GM06990 (cell line): ENCODE measurements around the gene ITGA4.

ENCODE experiments used
- DNase-seq: peaks from one replicate; pipeline ENCODE4 v3.0.0-alpha.2; 2011; ENCODE audit not compliant: insufficient read length; ENCODE audit errors: extremely low read depth
- H3K27me3 ChIP-seq: replicated peaks from 2 replicates; pipeline ENCODE4 v1.6.0; 2011; ENCODE audit warnings: low read length; ENCODE audit not compliant: control insufficient read depth, insufficient read depth
- H3K36me3 ChIP-seq: 2 replicates; pipeline ENCODE4 v1.5.1; 2011; ENCODE audit warnings: low read length; ENCODE audit not compliant: control insufficient read depth, insufficient read depth
- H3K4me3 ChIP-seq: replicated peaks from 2 replicates; pipeline ENCODE4 v1.5.1; 2011; ENCODE audit warnings: low read depth, mild to moderate bottlenecking, control low read depth, low read length
- CTCF ChIP-seq: IDR thresholded peaks from 2 replicates; pipeline ENCODE4 v1.5.1; 2011; ENCODE audit warnings: low read length, control low read depth, mild to moderate bottlenecking, inconsistent platforms; ENCODE audit not compliant: insufficient read depth, poor library complexity, severe bottlenecking

ITGA4 gene

DNA sequence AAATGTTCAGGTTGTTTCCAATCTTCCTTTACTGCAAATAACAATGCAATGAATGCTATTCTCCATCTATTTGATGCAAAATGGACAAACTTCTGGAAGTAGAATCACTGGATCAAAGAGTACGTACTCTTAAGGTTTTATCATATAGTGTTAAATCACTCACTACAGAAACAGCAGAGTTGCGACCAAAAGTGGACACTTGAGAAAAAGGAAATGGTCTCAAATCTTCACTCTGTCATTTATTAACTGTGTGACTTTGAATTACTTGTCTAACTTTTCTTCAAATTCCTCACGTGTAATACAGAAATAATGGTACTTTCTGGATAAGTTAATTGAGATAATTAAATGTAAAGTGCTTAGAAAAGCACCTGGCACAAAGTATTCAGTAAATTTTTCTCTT, 121.6 kb downstream of the ITGA4 start:
- DNase-seq: no peak
- Histone ChIP-seq H3K4me3 (no peak overlapping the region), H3K27me3 (no peaks in the 10 kb centered on the region), H3K36me3 (no peaks in the 10 kb centered on the region)
- no peak for TF ChIP-seq CTCF

DNA sequence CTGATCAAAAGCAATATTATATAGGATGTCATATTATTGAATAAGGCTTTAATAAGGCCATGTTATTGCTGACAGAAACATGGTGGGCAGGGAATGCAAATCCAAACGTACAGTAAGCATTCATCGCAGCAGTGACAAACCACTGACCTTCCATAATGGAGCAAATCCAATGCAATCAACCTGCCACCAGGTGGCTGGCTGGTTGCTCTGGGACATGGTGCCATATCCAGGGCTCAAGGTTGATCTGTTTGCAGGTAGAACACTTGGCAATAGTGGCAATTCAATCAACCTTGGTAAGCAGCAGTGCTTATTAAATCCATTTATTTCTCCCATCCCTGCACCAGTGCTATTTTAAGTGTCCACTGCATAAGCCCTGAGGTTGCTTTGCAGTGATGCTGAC, 124.3 kb downstream of the ITGA4 start:
- H3K36me3 ChIP-seq: no peaks in the 10 kb centered on the region
- no peak for DNase-seq
- no peaks in the 10 kb centered on the region for H3K27me3 ChIP-seq
- no peak overlapping the region for H3K4me3 ChIP-seq
- TF ChIP-seq CTCF: peak; percentile 19

GRCh38 chr2:181585732-181586131, 128.5 kb downstream of the ITGA4 start:
- no peak overlapping the region for H3K4me3 ChIP-seq
- no peak for DNase-seq
- no peaks in the 10 kb centered on the region for H3K27me3 ChIP-seq
- H3K36me3 ChIP-seq: no peaks in the 10 kb centered on the region
- TF ChIP-seq CTCF: no peak
